ENCODE results near the gene ZFYVE28.
A peak's percentile ranks its signal among the peaks of the same experiment; 100 is the strongest.

- TF ChIP-seq CTCF (IDR thresholded peaks at IDR 0.05) (peak; percentile 39 to 60 (median 56)), POLR2A (IDR thresholded peaks at IDR 0.05) (no peak)
Observed at GRCh38 chr4:2462218-2462991, 44.0 kb upstream of the ZFYVE28 start.

Data from ovary (tissue), 3 donors.